Right lobe of liver (tissue), 4 donors: ENCODE data around the gene HERC4.

Experiments used
- CTCF ChIP-seq, 4 donors: fragments of 200-600 bp in 3 of 4; fragments of 450-650 bp in 1 of 4; IDR thresholded peaks; one replicate each; pipeline versions ENCODE4 v1.5.1 to v1.8.0; 2016 to 2022; ENCODE audit warnings: antibody characterized with exemption in 4 of 4, mild to moderate bottlenecking in 2 of 4
- POLR2A ChIP-seq: fragments of 450-650 bp; IDR thresholded peaks from one replicate; pipeline ENCODE4 v1.6.1; 2017; ENCODE audit warnings: antibody characterized with exemption, mild to moderate bottlenecking
- donor health status: DM: no; HTN: no; CAD: no.
- donor health status: DM: no; HTN: no; CAD: no.
- donor health status: DM: no; HTN: yes; CAD: no.

- no peak for TF ChIP-seq CTCF (IDR thresholded peaks at IDR 0.05)
- TF ChIP-seq POLR2A: no peak
Measured at GRCh38 chr10:68108051-68108450, 33.0 kb upstream of the HERC4 start.
